Activated CD8-positive, alpha-beta memory T cell treated with anti-CD3 and anti-CD28 coated beads for 36 hours (primary cell): ENCODE measurements around the gene GHSR. TPM values are rescaled to one million over a fixed set of nuclear protein-coding genes. Genes with fewer than 3 reads are reported as not detected.

Experiments used
- total RNA-seq, 2 experiments: library from RNA; stranded (reverse); gene quantifications; one replicate each; pipeline ENCODE4 v1.2.3, GENCODE V29; 2021

Gene GHSR
- total RNA-seq, 2 experiments from 2014 or later: not detected

Other genes with a start within 250 kb of the GHSR start
- gene TNFSF10, start 75.0 kb upstream of the GHSR start, total RNA-seq: 10 to 100 TPM; 36.1 to 37.6 TPM